C4-2B (cell line): ENCODE data around the gene CYP27C1.

Experiments used
- ZFX ChIP-seq: fragments of 450-650 bp; IDR thresholded peaks from 2 replicates; pipeline ENCODE4 v1.6.1; 2017
- TF ChIP-seq, protein P1 (sequence below): fragments of 450-650 bp; conservative IDR thresholded peaks from 2 replicates; pipeline ENCODE4 v1.5.1; 2017; ENCODE audit warnings: mild to moderate bottlenecking

GRCh38 chr2:127143841-127144782 is 76.0 kb downstream of the CYP27C1 start:
- TF ChIP-seq, protein P1, sequence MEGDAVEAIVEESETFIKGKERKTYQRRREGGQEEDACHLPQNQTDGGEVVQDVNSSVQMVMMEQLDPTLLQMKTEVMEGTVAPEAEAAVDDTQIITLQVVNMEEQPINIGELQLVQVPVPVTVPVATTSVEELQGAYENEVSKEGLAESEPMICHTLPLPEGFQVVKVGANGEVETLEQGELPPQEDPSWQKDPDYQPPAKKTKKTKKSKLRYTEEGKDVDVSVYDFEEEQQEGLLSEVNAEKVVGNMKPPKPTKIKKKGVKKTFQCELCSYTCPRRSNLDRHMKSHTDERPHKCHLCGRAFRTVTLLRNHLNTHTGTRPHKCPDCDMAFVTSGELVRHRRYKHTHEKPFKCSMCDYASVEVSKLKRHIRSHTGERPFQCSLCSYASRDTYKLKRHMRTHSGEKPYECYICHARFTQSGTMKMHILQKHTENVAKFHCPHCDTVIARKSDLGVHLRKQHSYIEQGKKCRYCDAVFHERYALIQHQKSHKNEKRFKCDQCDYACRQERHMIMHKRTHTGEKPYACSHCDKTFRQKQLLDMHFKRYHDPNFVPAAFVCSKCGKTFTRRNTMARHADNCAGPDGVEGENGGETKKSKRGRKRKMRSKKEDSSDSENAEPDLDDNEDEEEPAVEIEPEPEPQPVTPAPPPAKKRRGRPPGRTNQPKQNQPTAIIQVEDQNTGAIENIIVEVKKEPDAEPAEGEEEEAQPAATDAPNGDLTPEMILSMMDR, result no peak
- TF ChIP-seq ZFX, result no peak
